Measurements from ENCODE around the gene HOXC11.

GRCh38 chr12:53928054-53928835, 44.7 kb upstream of the HOXC11 start:
- TF ChIP-seq CTCF (IDR thresholded peaks at IDR 0.05), result no peak
- no peak for TF ChIP-seq POLR2AphosphoS5 (IDR thresholded peaks at IDR 0.05)
- no peak for TF ChIP-seq POLR2A (IDR thresholded peaks at IDR 0.05)

Data from gastroesophageal sphincter (tissue), 3 donors.